ENCODE data around the gene KNOP1.

- TF ChIP-seq TAF1 (IDR thresholded peaks at IDR 0.05; ENCODE audit: low read depth, low read length) (no peak), POLR2AphosphoS5 (IDR thresholded peaks at IDR 0.05; ENCODE audit: low read depth, low read length) (no peak), SPI1 (IDR thresholded peaks at IDR 0.05; ENCODE audit: low read depth, low read length) (no peak), POLR2A (IDR thresholded peaks at IDR 0.05; ENCODE audit: low read depth, low read length) (no peak)
Measured at GRCh38 chr16:19722981-19723380, 5.0 kb upstream of the KNOP1 start.

Data from GM12891 (cell line).